Measurements from ENCODE around the gene TMEM40. TPM values are rescaled to one million over a fixed set of nuclear protein-coding genes. Genes with fewer than 3 reads are reported as not detected.
"Not testable (repeated sequence)": the region's sequence is repeated elsewhere in the genome, so short reads cannot be mapped to it uniquely, and the experiment has no call there.

Gene TMEM40
- total RNA-seq, 1 experiment from 2014 or later = 30.5 TPM

GRCh38 chr3:12727481-12727880 is 31.6 kb downstream of the TMEM40 start:
- H3K79me2 ChIP-seq (ENCODE audit: low read depth) = no peaks in the 10 kb centered on the region
- ChIA-PET CTCF (no interaction called here), POLR2A (ENCODE audit: unreplicated experiment) (no interaction called here)
- intact Hi-C loops (cut with micrococcal nuclease; ENCODE audit: unreplicated experiment) = no loop called here
- no peaks in the 10 kb centered on the region for H3F3A ChIP-seq (ENCODE audit: insufficient read depth, low read depth)
- BruUV-seq (replicated peaks) = no TSS peak
- H3K4me1 ChIP-seq (replicated peaks; ENCODE audit: insufficient read depth) = peaks cover 11% of the 10 kb centered on the region
- H3K27ac ChIP-seq = no peak overlapping the region
- no peaks in the 10 kb centered on the region for H3K27me3 ChIP-seq (ENCODE audit: insufficient read depth, low read depth)
- TF ChIP-seq CTCF (conservative IDR thresholded peaks at IDR 0.05) = no peak
- no peak for TF ChIP-seq EZH2 (IDR thresholded peaks at IDR 0.05; ENCODE audit: low read depth)
- H3K9me2 ChIP-seq (ENCODE audit: insufficient read depth) = no peaks in the 10 kb centered on the region
- H3K4me3 ChIP-seq = no peak overlapping the region
- no peaks in the 10 kb centered on the region for H4K20me1 ChIP-seq (ENCODE audit: insufficient read depth)
- H3K4me2 ChIP-seq = no peak overlapping the region
- DNase-seq = no peak
- H3K9me3 ChIP-seq (ENCODE audit: insufficient read depth, low read depth) = no peaks in the 10 kb centered on the region; the same call in 1 of the 2 replicates
- no peak overlapping the region for H2AFZ ChIP-seq
- H3K36me3 ChIP-seq (ENCODE audit: low read depth) = no peaks in the 10 kb centered on the region

GRCh38 chr3:12725436-12725835 is 33.6 kb downstream of the TMEM40 start:
- no peaks in the 10 kb centered on the region for H3K36me3 ChIP-seq (ENCODE audit: low read depth)
- no peak overlapping the region for H3K4me2 ChIP-seq
- TF ChIP-seq EZH2 (IDR thresholded peaks at IDR 0.05; ENCODE audit: low read depth) (no peak), CTCF (conservative IDR thresholded peaks at IDR 0.05) (no peak)
- intact Hi-C loops (cut with micrococcal nuclease; ENCODE audit: unreplicated experiment) = no loop called here
- ChIA-PET POLR2A (ENCODE audit: unreplicated experiment) (no interaction called here), CTCF (interaction anchor here (0.6 kb wide), 1 partner anchor 230 kb away, joined by 7 read pairs; no protein-coding TSS in a partner anchor)
- no peak overlapping the region for H3K27ac ChIP-seq
- peaks cover 7% of the 10 kb centered on the region for H3K4me1 ChIP-seq (replicated peaks; ENCODE audit: insufficient read depth)
- no peaks in the 10 kb centered on the region; the same call in 1 of the 2 replicates for H3K9me3 ChIP-seq (ENCODE audit: insufficient read depth, low read depth)
- no peaks in the 10 kb centered on the region for H3F3A ChIP-seq (ENCODE audit: insufficient read depth, low read depth)
- H4K20me1 ChIP-seq (ENCODE audit: insufficient read depth) = no peaks in the 10 kb centered on the region
- no peak for DNase-seq
- no TSS peak for BruUV-seq (replicated peaks)
- no peak overlapping the region for H3K4me3 ChIP-seq
- no peaks in the 10 kb centered on the region for H3K9me2 ChIP-seq (ENCODE audit: insufficient read depth)
- no peak overlapping the region for H2AFZ ChIP-seq
- no peaks in the 10 kb centered on the region for H3K79me2 ChIP-seq (ENCODE audit: low read depth)
- no peaks in the 10 kb centered on the region for H3K27me3 ChIP-seq (ENCODE audit: insufficient read depth, low read depth)

- no peak overlapping the region for H3K4me3 ChIP-seq
- H3K9me2 ChIP-seq (ENCODE audit: insufficient read depth) = no peaks in the 10 kb centered on the region
- no peaks in the 10 kb centered on the region for H3K36me3 ChIP-seq (ENCODE audit: low read depth)
- ChIA-PET POLR2A (ENCODE audit: unreplicated experiment) (no interaction called here), CTCF (interaction anchor here (0.6 kb wide), 1 partner anchor 230 kb away, joined by 7 read pairs; no protein-coding TSS in a partner anchor)
- H3F3A ChIP-seq (ENCODE audit: insufficient read depth, low read depth) = no peaks in the 10 kb centered on the region
- H3K4me2 ChIP-seq = no peak overlapping the region
- H2AFZ ChIP-seq = no peak overlapping the region
- H3K27ac ChIP-seq = no peak overlapping the region
- no TSS peak for BruUV-seq (replicated peaks)
- H3K79me2 ChIP-seq (ENCODE audit: low read depth) = no peaks in the 10 kb centered on the region
- no peak for DNase-seq
- H3K9me3 ChIP-seq (ENCODE audit: insufficient read depth, low read depth) = no peaks in the 10 kb centered on the region; the same call in 1 of the 2 replicates
- no peak for TF ChIP-seq EZH2 (IDR thresholded peaks at IDR 0.05; ENCODE audit: low read depth)
- no peak for TF ChIP-seq CTCF (conservative IDR thresholded peaks at IDR 0.05)
- H4K20me1 ChIP-seq (ENCODE audit: insufficient read depth) = no peaks in the 10 kb centered on the region
- H3K4me1 ChIP-seq (replicated peaks; ENCODE audit: insufficient read depth) = peaks cover 3% of the 10 kb centered on the region; the same call in 1 of the 2 replicates
- intact Hi-C loops (cut with micrococcal nuclease; ENCODE audit: unreplicated experiment) = no loop called here
- no peaks in the 10 kb centered on the region for H3K27me3 ChIP-seq (ENCODE audit: insufficient read depth, low read depth)
Measured at GRCh38 chr3:12724794-12725193, 34.3 kb downstream of the TMEM40 start.

- H3K4me1 ChIP-seq (replicated peaks; ENCODE audit: insufficient read depth); H3K4me3 ChIP-seq; H2AFZ ChIP-seq; H4K20me1 ChIP-seq (ENCODE audit: insufficient read depth); H3K79me2 ChIP-seq (ENCODE audit: low read depth); H3F3A ChIP-seq (ENCODE audit: insufficient read depth, low read depth); H3K4me2 ChIP-seq; BruUV-seq (replicated peaks); H3K36me3 ChIP-seq (ENCODE audit: low read depth); H3K9me2 ChIP-seq (ENCODE audit: insufficient read depth); H3K27ac ChIP-seq; H3K27me3 ChIP-seq (ENCODE audit: insufficient read depth, low read depth); H3K9me3 ChIP-seq (ENCODE audit: insufficient read depth, low read depth); intact Hi-C loops (cut with micrococcal nuclease; ENCODE audit: unreplicated experiment): not testable (repeated sequence)
- ChIA-PET CTCF (interaction anchor here (0.6 to 0.7 kb wide), 4 partner anchors 8 to 101 kb away, joined by 4 to 15 read pairs (median 6); no protein-coding TSS in a partner anchor), POLR2A (ENCODE audit: unreplicated experiment) (interaction anchor here (0.6 kb wide), 1 partner anchor 57 kb away, joined by 7 read pairs; no protein-coding TSS in a partner anchor)
- DNase-seq = peak in 1 of 2 experiments; percentile 64
Measured at GRCh38 chr3:12723362-12723761, 35.7 kb downstream of the TMEM40 start.
